HEK293 (cell line): ENCODE data around the gene GABBR2.
"Not testable (repeated sequence)": the region's sequence is repeated elsewhere in the genome, so short reads cannot be mapped to it uniquely, and the experiment has no call there.

Experiments used
- CTCF ChIA-PET: fragments of 350-600 bp; formaldehyde crosslinking; extraction: SDS; loops from one replicate; lab custom pipeline; 2021; ENCODE audit warnings: antibody characterized with exemption; lab: Yijun Ruan, JAX
- POLR2A ChIA-PET: fragments of 300-600 bp; formaldehyde crosslinking; extraction: SDS; loops from one replicate; lab custom pipeline; 2020; ENCODE audit warnings: antibody characterized with exemption, inconsistent platforms; lab: Yijun Ruan, JAX
- H3K27ac ChIP-seq: fragments of 200-500 bp; sonication (Bioruptor generic); 2 replicates; pipeline ENCODE4 v1.5.1; 2014; ENCODE audit warnings: low read depth, low read length, control low read depth, inconsistent platforms; ENCODE audit errors: extremely low read depth
- H3K36me3 ChIP-seq, 2 experiments: fragments of 200-500 bp in 1 of 2; sonication (Bioruptor generic) in 1 of 2; 1 replicate in 1 of 2; 2 replicates in 1 of 2; pipeline ENCODE4 v1.5.1; 2014 to 2017; ENCODE audit warnings: inconsistent platforms in 2 of 2, low read length in 2 of 2; ENCODE audit not compliant: control insufficient read depth in 2 of 2, insufficient read depth in 1 of 2
- H3K4me1 ChIP-seq: fragments of 200-500 bp; sonication (Bioruptor generic); 2 replicates; pipeline ENCODE4 v1.5.1; 2014; ENCODE audit warnings: mild to moderate bottlenecking, low read length, inconsistent platforms; ENCODE audit not compliant: control insufficient read depth, insufficient read depth
- H3K4me3 ChIP-seq: 2 replicates; pipeline ENCODE4 v1.5.1; 2011; ENCODE audit warnings: low read depth, mild to moderate bottlenecking, control low read depth, low read length, moderate library complexity
- H3K9me3 ChIP-seq: fragments of 200-500 bp; sonication (Bioruptor generic); 2 replicates; pipeline ENCODE4 v1.5.1; 2014; ENCODE audit warnings: low read depth, low read length, inconsistent platforms; ENCODE audit not compliant: control insufficient read depth, insufficient read depth
- BCL11B ChIP-seq: fragments of 450-650 bp; formaldehyde crosslinking; IDR thresholded peaks from 2 replicates; pipeline ENCODE4 v1.5.1; 2016; ENCODE audit warnings: low read depth, missing biosample characterization, missing genetic modification characterization
- EGR2 ChIP-seq: fragments of 450-650 bp; formaldehyde crosslinking; IDR thresholded peaks from 2 replicates; pipeline ENCODE4 v1.5.1; 2016; ENCODE audit warnings: low read depth, missing biosample characterization, missing genetic modification characterization
- MYNN ChIP-seq: fragments of 450-650 bp; formaldehyde crosslinking; IDR thresholded peaks from 2 replicates; pipeline ENCODE4 v1.5.1; 2016; ENCODE audit warnings: missing biosample characterization, missing genetic modification characterization, borderline replicate concordance
- PBX3 ChIP-seq: sonication (generic); formaldehyde crosslinking; IDR thresholded peaks from 2 replicates; pipeline ENCODE4 v1.8.1; 2022; ENCODE audit warnings: mild to moderate bottlenecking, moderate library complexity, missing genetic modification reagents
- SALL2 ChIP-seq: fragments of 450-650 bp; formaldehyde crosslinking; IDR thresholded peaks from 2 replicates; pipeline ENCODE4 v1.5.0; 2017; ENCODE audit warnings: missing biosample characterization, mild to moderate bottlenecking, missing genetic modification characterization, borderline replicate concordance
- TCF7L2 ChIP-seq: IDR thresholded peaks from 2 replicates; pipeline ENCODE4 v1.6.1; 2011; ENCODE audit warnings: low read depth, mild to moderate bottlenecking, inconsistent platforms, low read length, moderate library complexity, borderline replicate concordance
- TRIM28 ChIP-seq: IDR thresholded peaks from 2 replicates; pipeline ENCODE4 v1.6.1; 2011; ENCODE audit warnings: low read length, control low read depth, borderline replicate concordance
- ZBTB17 ChIP-seq: fragments of 450-650 bp; formaldehyde crosslinking; IDR thresholded peaks from 2 replicates; pipeline ENCODE4 v1.5.1; 2016; ENCODE audit warnings: missing biosample characterization, missing genetic modification characterization
- ZFHX2 ChIP-seq: fragments of 450-650 bp; formaldehyde crosslinking; conservative IDR thresholded peaks from 2 replicates; pipeline ENCODE4 v1.5.1; 2016; ENCODE audit warnings: missing biosample characterization, missing genetic modification characterization
- ZNF112 ChIP-seq: fragments of 450-650 bp; formaldehyde crosslinking; IDR thresholded peaks from 2 replicates; pipeline ENCODE4 v1.5.0; 2017; ENCODE audit warnings: missing biosample characterization, missing genetic modification characterization
- ZNF404 ChIP-seq: fragments of 450-650 bp; formaldehyde crosslinking; IDR thresholded peaks from 2 replicates; pipeline ENCODE4 v1.5.1; 2017; ENCODE audit warnings: missing biosample characterization, missing genetic modification characterization
- ZNF544 ChIP-seq: fragments of 450-650 bp; formaldehyde crosslinking; IDR thresholded peaks from 2 replicates; pipeline ENCODE4 v1.5.0; 2017; ENCODE audit warnings: missing biosample characterization, missing genetic modification characterization
- TF ChIP-seq, protein P1 (sequence below): fragments of 450-650 bp; formaldehyde crosslinking; optimal IDR thresholded peaks from 2 replicates; pipeline ENCODE3; 2016; ENCODE audit warnings: missing biosample characterization, mild to moderate bottlenecking, missing genetic modification characterization
- TF ChIP-seq, protein P2 (sequence below): fragments of 450-650 bp; formaldehyde crosslinking; IDR thresholded peaks from 2 replicates; pipeline ENCODE4 v1.5.1; 2016; ENCODE audit warnings: missing biosample characterization, missing genetic modification characterization

The GABBR2 gene

GRCh38 chr9:98687911-98688310, 20.8 kb downstream of the GABBR2 start:
- Histone ChIP-seq H3K36me3 (no peaks in the 10 kb centered on the region), H3K27ac (no peak overlapping the region), H3K9me3 (no peaks in the 10 kb centered on the region), H3K4me1 (no peaks in the 10 kb centered on the region), H3K4me3 (no peak overlapping the region)
- no peak for TF ChIP-seq TRIM28
- no peak for TF ChIP-seq EGR2 (tag by site-specific recombination)
- TF ChIP-seq BCL11B = no peak
- TF ChIP-seq ZNF112 (tag by site-specific recombination) = no peak
- TF ChIP-seq, protein P1, sequence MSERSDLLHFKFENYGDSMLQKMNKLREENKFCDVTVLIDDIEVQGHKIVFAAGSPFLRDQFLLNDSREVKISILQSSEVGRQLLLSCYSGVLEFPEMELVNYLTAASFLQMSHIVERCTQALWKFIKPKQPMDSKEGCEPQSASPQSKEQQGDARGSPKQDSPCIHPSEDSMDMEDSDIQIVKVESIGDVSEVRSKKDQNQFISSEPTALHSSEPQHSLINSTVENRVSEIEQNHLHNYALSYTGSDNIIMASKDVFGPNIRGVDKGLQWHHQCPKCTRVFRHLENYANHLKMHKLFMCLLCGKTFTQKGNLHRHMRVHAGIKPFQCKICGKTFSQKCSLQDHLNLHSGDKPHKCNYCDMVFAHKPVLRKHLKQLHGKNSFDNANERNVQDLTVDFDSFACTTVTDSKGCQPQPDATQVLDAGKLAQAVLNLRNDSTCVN (tag by site-specific recombination) = no peak
- TF ChIP-seq PBX3 (CRISPR knock-in tag) = no peak
- TF ChIP-seq, protein P2, sequence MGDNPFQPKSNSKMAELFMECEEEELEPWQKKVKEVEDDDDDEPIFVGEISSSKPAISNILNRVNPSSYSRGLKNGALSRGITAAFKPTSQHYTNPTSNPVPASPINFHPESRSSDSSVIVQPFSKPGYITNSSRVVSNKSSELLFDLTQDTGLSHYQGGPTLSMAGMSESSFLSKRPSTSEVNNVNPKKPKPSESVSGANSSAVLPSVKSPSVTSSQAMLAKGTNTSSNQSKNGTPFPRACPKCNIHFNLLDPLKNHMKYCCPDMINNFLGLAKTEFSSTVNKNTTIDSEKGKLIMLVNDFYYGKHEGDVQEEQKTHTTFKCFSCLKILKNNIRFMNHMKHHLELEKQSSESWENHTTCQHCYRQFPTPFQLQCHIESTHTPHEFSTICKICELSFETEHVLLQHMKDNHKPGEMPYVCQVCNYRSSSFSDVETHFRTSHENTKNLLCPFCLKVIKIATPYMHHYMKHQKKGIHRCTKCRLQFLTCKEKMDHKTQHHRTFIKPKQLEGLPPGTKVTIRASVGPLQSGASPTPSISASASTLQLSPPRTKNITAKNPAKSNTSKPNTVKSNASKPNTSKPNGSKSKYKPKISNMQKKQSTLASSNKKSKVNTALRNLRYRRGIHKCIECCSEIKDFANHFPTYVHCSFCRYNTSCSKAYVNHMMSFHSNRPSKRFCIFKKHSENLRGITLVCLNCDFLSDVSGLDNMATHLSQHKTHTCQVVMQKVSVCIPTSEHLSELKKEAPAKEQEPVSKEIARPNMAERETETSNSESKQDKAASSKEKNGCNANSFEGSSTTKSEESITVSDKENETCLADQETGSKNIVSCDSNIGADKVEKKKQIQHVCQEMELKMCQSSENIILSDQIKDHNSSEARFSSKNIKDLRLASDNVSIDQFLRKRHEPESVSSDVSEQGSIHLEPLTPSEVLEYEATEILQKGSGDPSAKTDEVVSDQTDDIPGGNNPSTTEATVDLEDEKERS (tag by site-specific recombination) = no peak
- no peak for TF ChIP-seq SALL2
- no peak for TF ChIP-seq ZNF544 (tag by site-specific recombination)
- TF ChIP-seq ZNF404 (tag by site-specific recombination) = no peak
- TF ChIP-seq MYNN = no peak
- POLR2A ChIA-PET = no interaction called here
- CTCF ChIA-PET = interaction anchor here (1.1 kb wide), 1 partner anchor 9 kb away, joined by 3 read pairs; no protein-coding TSS in a partner anchor

- Histone ChIP-seq H3K4me3 (no peak overlapping the region), H3K36me3 (no peaks in the 10 kb centered on the region), H3K4me1 (no peaks in the 10 kb centered on the region), H3K9me3 (no peaks in the 10 kb centered on the region), H3K27ac (no peak overlapping the region)
- no peak for TF ChIP-seq TCF7L2
- TF ChIP-seq ZBTB17 (tag by site-specific recombination) = peak; percentile 28; the same call in 1 of the 2 replicates
- 0 out of 2 replicates have a peak, but pooled peaks have one; percentile 14 for TF ChIP-seq ZFHX2 (tag by site-specific recombination)
- ChIA-PET POLR2A (no interaction called here), CTCF (interaction anchor here (1.1 kb wide), 1 partner anchor 9 kb away, joined by 3 read pairs; no protein-coding TSS in a partner anchor)
Observed at GRCh38 chr9:98686961-98687855, 21.5 kb downstream of the GABBR2 start.

DNA sequence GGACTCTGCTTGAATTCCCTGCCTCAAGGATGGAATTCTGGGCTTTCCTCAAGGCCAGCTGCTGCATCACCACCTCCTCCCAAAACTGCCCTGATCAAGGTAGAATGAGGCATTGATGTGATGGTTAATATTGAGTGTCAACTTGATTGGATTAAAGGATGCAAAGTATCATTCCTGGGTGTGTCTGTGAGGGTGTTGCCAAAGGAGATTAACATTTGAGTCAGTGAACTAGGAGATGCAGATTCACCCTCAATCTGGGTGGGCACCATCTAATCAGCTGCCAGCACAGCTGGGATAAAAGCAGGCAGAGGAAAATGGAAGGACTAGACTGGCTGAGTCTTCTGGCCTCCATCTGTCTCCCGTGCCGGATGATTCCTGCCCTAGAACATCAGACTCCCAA, 23.9 kb downstream of the GABBR2 start:
- H3K36me3 ChIP-seq, H3K9me3 ChIP-seq, H3K4me1 ChIP-seq, H3K4me3 ChIP-seq, POLR2A ChIA-PET, H3K27ac ChIP-seq: not testable (repeated sequence)
- CTCF ChIA-PET = interaction anchor here (0.5 to 1.4 kb wide), 2 partner anchors 20 to 90 kb away, joined by 3 to 4 read pairs; no protein-coding TSS in a partner anchor
